Measurements from ENCODE around the gene ATF2.

Gene ATF2, protein sequence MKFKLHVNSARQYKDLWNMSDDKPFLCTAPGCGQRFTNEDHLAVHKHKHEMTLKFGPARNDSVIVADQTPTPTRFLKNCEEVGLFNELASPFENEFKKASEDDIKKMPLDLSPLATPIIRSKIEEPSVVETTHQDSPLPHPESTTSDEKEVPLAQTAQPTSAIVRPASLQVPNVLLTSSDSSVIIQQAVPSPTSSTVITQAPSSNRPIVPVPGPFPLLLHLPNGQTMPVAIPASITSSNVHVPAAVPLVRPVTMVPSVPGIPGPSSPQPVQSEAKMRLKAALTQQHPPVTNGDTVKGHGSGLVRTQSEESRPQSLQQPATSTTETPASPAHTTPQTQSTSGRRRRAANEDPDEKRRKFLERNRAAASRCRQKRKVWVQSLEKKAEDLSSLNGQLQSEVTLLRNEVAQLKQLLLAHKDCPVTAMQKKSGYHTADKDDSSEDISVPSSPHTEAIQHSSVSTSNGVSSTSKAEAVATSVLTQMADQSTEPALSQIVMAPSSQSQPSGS

DNA sequence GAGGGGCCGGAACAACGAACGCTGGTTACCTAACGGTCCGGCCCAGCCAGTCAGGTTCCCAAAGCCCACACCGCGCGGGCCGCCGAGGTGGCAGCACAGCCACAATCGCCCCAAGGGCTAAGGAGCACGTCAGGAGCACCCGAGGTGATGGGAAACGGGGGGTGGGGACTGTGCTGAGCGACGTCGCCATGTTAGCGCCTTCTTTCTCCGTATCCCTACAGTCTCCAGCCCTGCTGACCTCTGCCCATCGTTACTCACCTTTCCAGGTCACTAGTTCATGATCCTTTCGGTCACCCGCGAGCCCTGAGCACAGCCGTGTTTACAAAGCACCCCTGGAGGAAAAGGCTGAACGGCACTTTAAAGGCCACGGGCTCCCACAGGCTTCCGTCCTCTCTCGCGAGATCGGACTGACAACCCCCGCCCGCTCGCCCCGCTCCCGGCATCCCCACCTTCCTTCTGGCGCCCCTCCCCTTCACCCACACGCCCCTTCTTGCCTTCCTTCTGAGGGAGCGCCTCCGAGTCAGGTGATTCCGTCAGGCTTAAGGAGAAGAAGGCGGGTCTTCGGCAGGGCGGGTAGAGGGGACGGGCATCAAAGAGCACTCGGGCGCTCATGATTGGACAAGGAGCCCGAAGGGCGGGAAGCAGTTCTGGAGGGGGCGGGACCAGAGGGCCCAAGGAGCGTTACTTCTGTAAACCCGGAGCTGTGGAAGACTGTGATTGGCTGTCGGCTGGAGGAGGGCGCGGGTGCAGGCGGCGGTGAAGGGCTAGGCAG lies at the start of gene ATF2:
TSS of gene ATF2 (minus strand) at position 412 of the 772 bp plus-strand sequence. CDS start 31,760 bp downstream, outside the sequence.
- H3K4me1 Mint-ChIP-seq = peaks cover 23% of the 10 kb centered on the region
- TF ChIP-seq, protein P1, sequence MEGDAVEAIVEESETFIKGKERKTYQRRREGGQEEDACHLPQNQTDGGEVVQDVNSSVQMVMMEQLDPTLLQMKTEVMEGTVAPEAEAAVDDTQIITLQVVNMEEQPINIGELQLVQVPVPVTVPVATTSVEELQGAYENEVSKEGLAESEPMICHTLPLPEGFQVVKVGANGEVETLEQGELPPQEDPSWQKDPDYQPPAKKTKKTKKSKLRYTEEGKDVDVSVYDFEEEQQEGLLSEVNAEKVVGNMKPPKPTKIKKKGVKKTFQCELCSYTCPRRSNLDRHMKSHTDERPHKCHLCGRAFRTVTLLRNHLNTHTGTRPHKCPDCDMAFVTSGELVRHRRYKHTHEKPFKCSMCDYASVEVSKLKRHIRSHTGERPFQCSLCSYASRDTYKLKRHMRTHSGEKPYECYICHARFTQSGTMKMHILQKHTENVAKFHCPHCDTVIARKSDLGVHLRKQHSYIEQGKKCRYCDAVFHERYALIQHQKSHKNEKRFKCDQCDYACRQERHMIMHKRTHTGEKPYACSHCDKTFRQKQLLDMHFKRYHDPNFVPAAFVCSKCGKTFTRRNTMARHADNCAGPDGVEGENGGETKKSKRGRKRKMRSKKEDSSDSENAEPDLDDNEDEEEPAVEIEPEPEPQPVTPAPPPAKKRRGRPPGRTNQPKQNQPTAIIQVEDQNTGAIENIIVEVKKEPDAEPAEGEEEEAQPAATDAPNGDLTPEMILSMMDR (IDR thresholded peaks at IDR 0.05; ENCODE audit: unreplicated experiment in 3 of 3) = no peak

DNA sequence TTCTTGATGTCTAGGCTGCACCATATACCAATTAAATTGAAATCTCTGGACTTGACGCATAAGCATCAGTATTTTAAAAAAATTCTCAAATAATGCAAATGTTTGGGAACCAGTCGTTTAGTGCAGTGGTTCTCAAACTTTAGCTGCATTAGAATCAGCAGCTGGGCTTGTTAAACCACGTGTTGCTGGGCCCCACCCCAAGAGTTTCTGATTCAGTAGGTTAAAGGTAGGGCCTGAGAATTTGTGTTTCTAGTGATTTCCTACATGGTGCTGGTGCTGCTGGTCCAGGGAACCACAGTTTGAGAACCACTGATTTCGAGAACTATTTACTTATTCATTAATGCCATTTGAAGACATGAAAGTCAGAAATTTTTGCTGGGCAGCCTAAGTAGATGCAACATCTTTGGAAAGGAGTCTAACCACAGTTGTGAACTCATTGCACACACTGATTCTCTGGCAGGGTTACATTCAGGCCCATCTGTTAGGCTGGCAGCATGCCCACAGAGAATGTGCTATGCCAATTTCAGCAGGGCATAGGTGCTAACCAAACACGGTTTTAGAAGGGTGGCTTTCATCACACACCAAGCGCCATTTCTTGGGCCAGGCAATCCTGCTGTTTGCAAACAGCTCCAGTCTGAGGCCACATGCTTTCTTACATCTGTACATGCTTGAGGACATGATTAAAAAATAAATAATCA lies 39.9 kb upstream of the ATF2 start:
- no peaks in the 10 kb centered on the region for H3K4me1 Mint-ChIP-seq
- peaks cover 6% of the 10 kb centered on the region for H3K27me3 Mint-ChIP-seq (ENCODE audit: low read depth)
- no peak overlapping the region for H3K4me3 Mint-ChIP-seq
- no peaks in the 10 kb centered on the region for H3K9me3 Mint-ChIP-seq
- TF ChIP-seq, protein P1 (IDR thresholded peaks at IDR 0.05; ENCODE audit: unreplicated experiment in 3 of 3) = no peak
- H3K27ac Mint-ChIP-seq = no peak overlapping the region
- no peaks in the 10 kb centered on the region for H3K36me3 Mint-ChIP-seq (ENCODE audit: low read depth)

More for the DNA sequence above, at the start of gene ATF2:
- Mint-ChIP-seq H3K4me3 (peak within 1 kb of the TSS; percentile 90 to 95 (median 94)), H3K27me3 (ENCODE audit: low read depth) (no peaks in the 10 kb centered on the region), H3K36me3 (ENCODE audit: low read depth) (peaks cover 11% of the 10 kb centered on the region), H3K9me3 (no peaks in the 10 kb centered on the region), H3K27ac (peak within 1 kb of the TSS; percentile 85 to 99 (median 94))

DNA sequence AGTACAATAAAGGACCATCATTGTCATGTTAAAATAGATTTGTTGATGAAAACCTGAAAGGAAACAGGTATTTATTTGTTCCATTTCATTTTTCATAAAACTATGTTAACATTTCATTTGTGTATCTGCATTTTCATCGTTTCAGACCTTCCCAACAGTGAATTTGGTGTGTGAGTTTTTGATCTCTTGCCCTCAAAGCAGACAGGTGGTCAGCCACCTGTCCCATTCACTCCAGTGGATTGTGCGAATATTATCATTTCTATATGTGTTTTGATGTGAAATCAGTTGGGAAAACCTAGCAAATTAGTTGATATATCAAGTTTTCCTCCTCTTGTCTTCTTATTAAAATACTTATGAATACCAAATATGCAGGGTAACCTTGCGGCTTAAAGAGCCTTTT lies 38.9 kb upstream of the ATF2 start:
- H3K27me3 Mint-ChIP-seq (ENCODE audit: low read depth) = peaks cover 10% of the 10 kb centered on the region
- no peaks in the 10 kb centered on the region for H3K4me1 Mint-ChIP-seq
- H3K27ac Mint-ChIP-seq = no peak overlapping the region
- H3K9me3 Mint-ChIP-seq = no peaks in the 10 kb centered on the region
- H3K4me3 Mint-ChIP-seq = no peak overlapping the region
- TF ChIP-seq, protein P1 (IDR thresholded peaks at IDR 0.05; ENCODE audit: unreplicated experiment in 3 of 3) = no peak
- no peaks in the 10 kb centered on the region for H3K36me3 Mint-ChIP-seq (ENCODE audit: low read depth)

DNA sequence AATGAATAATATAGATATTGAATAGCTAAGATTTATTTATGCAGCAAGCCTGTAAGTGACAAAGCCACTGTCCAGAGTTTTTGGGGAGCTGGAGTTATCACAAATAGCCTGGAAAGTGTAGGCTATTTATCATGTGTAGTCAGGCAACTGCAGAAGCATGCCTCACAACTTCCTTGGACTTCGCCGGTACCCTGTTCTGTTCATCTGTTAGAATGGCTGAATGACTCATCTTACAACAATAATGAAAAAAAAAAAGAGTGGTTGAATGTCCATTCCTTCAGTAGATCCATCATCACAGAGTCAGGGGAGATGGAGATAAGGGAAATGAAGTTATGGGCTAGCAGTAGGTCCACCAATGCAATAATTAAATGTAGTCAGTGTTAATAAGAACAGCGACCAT lies 37.5 kb upstream of the ATF2 start:
- no peak overlapping the region for H3K4me3 Mint-ChIP-seq
- TF ChIP-seq, protein P1 (IDR thresholded peaks at IDR 0.05; ENCODE audit: unreplicated experiment in 3 of 3) = no peak
- H3K4me1 Mint-ChIP-seq = no peaks in the 10 kb centered on the region
- peaks cover 14% of the 10 kb centered on the region for H3K27me3 Mint-ChIP-seq (ENCODE audit: low read depth)
- H3K27ac Mint-ChIP-seq = no peak overlapping the region
- H3K9me3 Mint-ChIP-seq = no peaks in the 10 kb centered on the region
- H3K36me3 Mint-ChIP-seq (ENCODE audit: low read depth) = no peaks in the 10 kb centered on the region

DNA sequence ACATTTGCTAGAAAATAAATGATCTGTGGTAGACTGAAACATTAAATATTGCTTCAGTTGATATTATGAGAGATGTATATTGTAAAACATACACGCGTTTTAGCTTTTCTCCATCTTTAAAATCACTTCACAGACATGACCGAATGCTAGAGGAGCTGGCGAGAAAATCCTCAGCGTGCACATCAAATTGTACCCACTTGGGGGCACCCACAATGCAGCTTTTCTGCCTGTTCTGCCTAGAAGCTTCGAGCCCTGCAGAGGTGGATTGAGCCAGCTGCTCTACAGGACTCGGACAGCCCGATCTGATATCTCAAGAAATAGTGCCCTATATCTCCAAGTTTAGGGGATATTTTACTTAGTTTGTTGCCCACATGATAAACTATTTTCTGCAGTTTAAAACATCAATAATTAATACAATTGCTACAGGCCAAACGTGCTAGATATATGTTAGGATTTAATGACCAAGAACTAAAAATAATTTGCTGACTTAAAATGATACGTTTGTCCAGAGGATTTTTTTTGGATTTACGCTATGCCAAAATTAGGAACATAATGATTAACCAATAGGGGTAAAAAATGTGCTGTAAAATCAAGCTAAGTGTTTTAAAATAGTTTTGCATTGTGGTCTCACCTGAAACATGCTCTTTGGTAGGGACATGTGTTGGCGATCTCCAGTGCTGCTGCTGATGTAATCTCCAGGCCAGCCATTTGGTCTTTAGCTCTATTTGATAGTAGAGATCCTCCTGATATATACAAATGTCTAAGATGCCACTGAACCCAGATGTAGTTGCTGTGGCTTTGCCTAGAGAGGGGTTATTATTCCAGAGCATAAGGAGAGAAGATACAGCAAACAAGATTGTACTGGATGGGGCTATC lies 35.9 kb upstream of the ATF2 start:
- no peaks in the 10 kb centered on the region for H3K9me3 Mint-ChIP-seq
- TF ChIP-seq, protein P1 (IDR thresholded peaks at IDR 0.05; ENCODE audit: unreplicated experiment in 3 of 3) = peak; percentile 54 to 61 (median 57)
- H3K4me1 Mint-ChIP-seq = no peaks in the 10 kb centered on the region
- H3K4me3 Mint-ChIP-seq = no peak overlapping the region
- peaks cover 14% of the 10 kb centered on the region for H3K27me3 Mint-ChIP-seq (ENCODE audit: low read depth)
- H3K27ac Mint-ChIP-seq = no peak overlapping the region
- H3K36me3 Mint-ChIP-seq (ENCODE audit: low read depth) = no peaks in the 10 kb centered on the region

All from nephron (organoid).